Sigmoid colon (tissue), 4 donors: ENCODE data around the gene JAM3.

Experiments
- EP300 ChIP-seq, 4 donors: sonication (generic); formaldehyde crosslinking; IDR thresholded peaks; one replicate each; pipeline ENCODE4 v1.6.1; 2017; ENCODE audit warnings: antibody characterized with exemption in 4 of 4
- POLR2A ChIP-seq, 2 donors: fragments of 450-650 bp; IDR thresholded peaks; one replicate each; pipeline ENCODE4 v1.6.1; 2016; ENCODE audit warnings: antibody characterized with exemption in 2 of 2, mild to moderate bottlenecking in 2 of 2, moderate library complexity in 2 of 2
- POLR2AphosphoS5 ChIP-seq, 4 donors: sonication (generic); formaldehyde crosslinking; IDR thresholded peaks; one replicate each; pipeline ENCODE4 v1.6.1; 2017; ENCODE audit warnings: antibody characterized with exemption in 4 of 4

DNA sequence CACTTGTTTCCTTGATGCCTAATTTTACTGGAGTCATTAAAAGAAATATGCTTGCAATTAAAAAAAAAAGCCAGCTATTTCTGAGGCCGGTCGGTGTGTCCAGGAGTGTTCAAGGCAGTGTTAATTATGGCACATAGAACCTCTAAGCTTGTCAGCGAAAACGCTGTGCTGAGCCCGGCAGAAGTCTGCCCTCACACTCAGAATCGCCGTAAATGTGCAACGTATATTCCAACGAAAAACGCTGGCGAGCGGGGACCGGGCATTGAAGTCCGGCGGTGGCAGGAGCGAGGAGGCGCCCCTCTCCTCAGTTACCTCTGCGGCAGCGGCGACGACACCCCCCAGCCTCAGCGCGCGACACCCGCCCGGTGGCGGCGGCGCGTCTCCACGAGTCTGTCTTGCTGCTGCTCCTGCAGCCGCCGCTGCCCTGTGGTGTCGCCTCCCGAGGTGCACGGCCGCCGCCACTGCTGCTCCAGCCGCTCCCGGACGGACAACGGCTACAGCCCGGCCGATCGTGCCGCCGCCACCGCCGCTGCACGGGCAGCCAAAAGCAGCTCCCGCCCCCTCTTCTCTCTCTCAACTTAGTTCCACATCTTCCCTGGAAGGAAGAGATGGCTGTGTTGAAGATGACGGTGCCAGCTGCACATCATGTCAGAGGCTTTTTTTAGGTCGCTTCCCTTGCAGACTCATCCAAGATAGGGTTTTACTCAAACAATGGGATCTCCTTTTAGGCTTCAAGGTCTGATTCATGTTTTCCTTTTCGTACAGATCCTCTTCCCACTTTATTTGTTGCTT, 56.0 kb downstream of the JAM3 start:
- TF ChIP-seq EP300 (IDR thresholded peaks at IDR 0.05), result no peak
- peak in 2 of 4 donors; percentile 21 to 56 for TF ChIP-seq POLR2AphosphoS5 (IDR thresholded peaks at IDR 0.05)
- no peak for TF ChIP-seq POLR2A (IDR thresholded peaks at IDR 0.05)
